Heart right ventricle (tissue), 16 donors: Measurements from ENCODE around the gene PSME4. TPM values are rescaled to one million over a fixed set of nuclear protein-coding genes. Genes with fewer than 3 reads are reported as not detected.
A peak's percentile ranks its signal among the peaks of the same experiment; 100 is the strongest.
"Not testable (repeated sequence)": the region's sequence is repeated elsewhere in the genome, so short reads cannot be mapped to it uniquely, and the experiment has no call there.

Experiments
- ATAC-seq, 8 donors: fragments of 200-7000 bp; cut with Tn5 transposase; one replicate each; pipeline ENCODE4 v1.9.1; 2020; ENCODE audit warnings: mild to moderate bottlenecking in 8 of 8, moderate library complexity in 8 of 8, moderate number of reproducible peaks in 1 of 8
- DNase-seq, 2 donors: peaks; one replicate each; pipeline ENCODE4 v3.0.0-alpha.2; 2020
- H3K27ac ChIP-seq, 10 donors: fragments of 200-600 bp; sonication (generic) in 2 of 10; one replicate each; pipeline versions ENCODE4 v1.5.0 to v1.8.0; 2020 to 2022; ENCODE audit warnings: mild to moderate bottlenecking in 3 of 10
- H3K27me3 ChIP-seq, 7 donors: fragments of 200-600 bp; one replicate each; pipeline ENCODE4 v1.8.0; 2021 to 2022; ENCODE audit warnings: mild to moderate bottlenecking in 2 of 7
- H3K36me3 ChIP-seq, 9 donors: fragments of 200-600 bp; sonication (generic) in 1 of 9; one replicate each; pipeline versions ENCODE4 v1.5.0 to v1.8.0; 2020 to 2022; ENCODE audit warnings: mild to moderate bottlenecking in 2 of 9
- H3K4me1 ChIP-seq, 9 donors: fragments of 200-600 bp; sonication (generic) in 1 of 9; one replicate each; pipeline versions ENCODE4 v1.5.0 to v1.8.0; 2020 to 2022; ENCODE audit warnings: mild to moderate bottlenecking in 4 of 9
- H3K4me3 ChIP-seq, 10 donors: fragments of 200-600 bp; sonication (generic) in 2 of 10; one replicate each; pipeline versions ENCODE4 v1.5.0 to v1.8.0; 2020 to 2022; ENCODE audit warnings: mild to moderate bottlenecking in 7 of 10, moderate library complexity in 2 of 10
- H3K9me3 ChIP-seq, 11 donors: fragments of 200-600 bp in 10 of 11; sonication (generic) in 2 of 11; one replicate each; pipeline versions ENCODE4 v1.5.0 to v1.8.0; 2013 to 2022; ENCODE audit warnings: mild to moderate bottlenecking in 2 of 11, control low read depth in 1 of 11, moderate library complexity in 1 of 11
- WGBS, 2 donors: extraction: QIAGEN DNeasy Blood & Tissue Kit; methylation state at CpG; one replicate each; pipeline ENCODE4 v1.1.7; 2013; ENCODE audit warnings: inconsistent platforms in 1 of 2; 5-methylcytosine and 5-hydroxymethylcytosine counted together
- intact Hi-C, 10 donors: fragments of 100-400 bp; cut with DNase I; formaldehyde crosslinking; loops; one replicate each; pipeline versions ENCODE4 v1.11.1 to v1.14.2; 2022
- polyA plus RNA-seq, 2 donors: library from polyadenylated mRNA; stranded (reverse); fragments of 200-250 nt; gene quantifications; one replicate each; pipeline ENCODE4 v1.2.3, GENCODE V29; 2013
- total RNA-seq, 10 donors: library from RNA; stranded (reverse); fragmentation: NEBNext Ultra II Directional in 3 of 10; extraction: Animal tissue kit (Norgen Biotek cat#: 25700) in 3 of 10; gene quantifications; one replicate each; pipeline versions ENCODE4 v1.2.1 to v1.2.4, GENCODE V29; 2021 to 2023
- TF ChIP-seq, protein P1 (sequence below), 9 donors: fragments of 200-600 bp; sonication (generic) in 2 of 9; IDR thresholded peaks; one replicate each; pipeline versions ENCODE4 v1.5.0 to v1.8.0; 2021 to 2022; ENCODE audit warnings: antibody characterized with exemption in 9 of 9, mild to moderate bottlenecking in 5 of 9, moderate library complexity in 1 of 9
- donor health status: Arrhythmogenic right ventricular cardiomyopathy.
- donor health status: ischemic (EF 13 %, LVEDD 7.1; RV severe dilation, severe dysfunction).
- donor health status: healthy with polysubstance abuse.
- donor health status: DM: no; HTN: yes; CAD: no.
- donor health status: DM: no; HTN: no; CAD: no.
- donor health status: ischemic (EF 25% LVEDD 6.9; RV normal size, moderate dysfunction).
- donor health status: ischemic (EF 25% LVEDD 5.7; RV mildly dilated, moderate dysfunction).
- donor health status: healthy.
- donor health status: DM: yes; HTN: yes; CAD: no.
- donor health status: Ischemic cardiomyopathy.
- donor health status: ischemic (EF 35%, LVEDD 5.7; RV mildly dilated, moderate dysfunction).
- donor health status: nonischemic (EF 11% LVEDD 7.7; RV severe dilation, severe dysfunction).
- donor health status: DM: yes; HTN: yes; CAD: no.
- donor health status: PGD.
- donor health status: ischemic (EF 29% LVEDD 5.4; RV normal size, mild dysfunction).
- donor health status: nonischemic (EF 23%, LVEDD 6.1; RV moderate dilation, normal function).

The PSME4 gene
- total and polyA plus RNA-seq, 12 donors, result 36.1 to 77.8 (median 65.6) TPM

GRCh38 chr2:53842891-53843290, 127.9 kb downstream of the PSME4 start:
- H3K4me1 ChIP-seq, result peaks cover 0 to 5% (median 0%) of the 10 kb centered on the region in 9 donors
- no peaks in the 10 kb centered on the region for H3K27me3 ChIP-seq
- intact Hi-C loops, result no loop called here
- H3K4me3 ChIP-seq, result no peak overlapping the region
- ATAC-seq, result no peak
- peaks cover 0 to 5% (median 0%) of the 10 kb centered on the region in 9 donors for H3K36me3 ChIP-seq
- 55 to 58% methylated on average over 3 of the region's 3 CpGs for WGBS, 2 donors
- no peak for DNase-seq
- TF ChIP-seq, protein P1, sequence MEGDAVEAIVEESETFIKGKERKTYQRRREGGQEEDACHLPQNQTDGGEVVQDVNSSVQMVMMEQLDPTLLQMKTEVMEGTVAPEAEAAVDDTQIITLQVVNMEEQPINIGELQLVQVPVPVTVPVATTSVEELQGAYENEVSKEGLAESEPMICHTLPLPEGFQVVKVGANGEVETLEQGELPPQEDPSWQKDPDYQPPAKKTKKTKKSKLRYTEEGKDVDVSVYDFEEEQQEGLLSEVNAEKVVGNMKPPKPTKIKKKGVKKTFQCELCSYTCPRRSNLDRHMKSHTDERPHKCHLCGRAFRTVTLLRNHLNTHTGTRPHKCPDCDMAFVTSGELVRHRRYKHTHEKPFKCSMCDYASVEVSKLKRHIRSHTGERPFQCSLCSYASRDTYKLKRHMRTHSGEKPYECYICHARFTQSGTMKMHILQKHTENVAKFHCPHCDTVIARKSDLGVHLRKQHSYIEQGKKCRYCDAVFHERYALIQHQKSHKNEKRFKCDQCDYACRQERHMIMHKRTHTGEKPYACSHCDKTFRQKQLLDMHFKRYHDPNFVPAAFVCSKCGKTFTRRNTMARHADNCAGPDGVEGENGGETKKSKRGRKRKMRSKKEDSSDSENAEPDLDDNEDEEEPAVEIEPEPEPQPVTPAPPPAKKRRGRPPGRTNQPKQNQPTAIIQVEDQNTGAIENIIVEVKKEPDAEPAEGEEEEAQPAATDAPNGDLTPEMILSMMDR (IDR thresholded peaks at IDR 0.05), result no peak
- no peak overlapping the region for H3K27ac ChIP-seq
- peaks cover 0 to 6% (median 0%) of the 10 kb centered on the region in 11 donors for H3K9me3 ChIP-seq

DNA sequence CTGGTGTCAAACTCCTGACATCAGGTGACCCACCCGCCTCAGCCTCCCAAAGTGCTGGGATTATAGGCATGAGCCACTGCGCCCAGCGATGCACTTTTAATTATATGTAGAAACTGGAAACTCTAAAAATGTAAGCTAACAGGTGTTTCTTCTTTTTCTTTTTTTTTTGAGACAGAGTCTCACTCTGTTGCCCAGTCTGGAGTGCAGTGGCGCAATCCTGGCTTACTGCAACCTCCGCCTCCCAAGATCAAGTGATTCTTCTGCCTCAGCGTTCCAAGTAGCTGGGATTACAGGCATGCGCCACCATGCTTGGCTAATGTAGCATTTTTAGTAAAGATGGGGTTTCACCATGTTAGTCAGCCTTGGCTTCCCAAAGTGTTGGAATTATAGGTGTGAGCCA, 129.1 kb downstream of the PSME4 start:
- 97 to 99% methylated on average over 7 of the region's 7 CpGs for WGBS, 2 donors
- H3K27ac ChIP-seq, intact Hi-C loops, ATAC-seq, DNase-seq, H3K36me3 ChIP-seq, H3K9me3 ChIP-seq, H3K4me3 ChIP-seq, H3K4me1 ChIP-seq, H3K27me3 ChIP-seq: not testable (repeated sequence)

- 43 to 74% methylated on average over 1 of the region's 1 CpG for WGBS, 2 donors
- ATAC-seq, result no peak
- Histone ChIP-seq H3K4me3 (no peak overlapping the region), H3K36me3 (peaks cover 0 to 7% (median 0%) of the 10 kb centered on the region in 9 donors), H3K27ac (no peak overlapping the region), H3K9me3 (peaks cover 0 to 6% (median 0%) of the 10 kb centered on the region in 11 donors), H3K27me3 (no peaks in the 10 kb centered on the region), H3K4me1 (peaks cover 0 to 5% (median 0%) of the 10 kb centered on the region in 9 donors)
- TF ChIP-seq, protein P1 (IDR thresholded peaks at IDR 0.05), result no peak
- DNase-seq, result no peak
- intact Hi-C loops, result no loop called here
Observed at GRCh38 chr2:53840580-53840979, 130.2 kb downstream of the PSME4 start.

DNA sequence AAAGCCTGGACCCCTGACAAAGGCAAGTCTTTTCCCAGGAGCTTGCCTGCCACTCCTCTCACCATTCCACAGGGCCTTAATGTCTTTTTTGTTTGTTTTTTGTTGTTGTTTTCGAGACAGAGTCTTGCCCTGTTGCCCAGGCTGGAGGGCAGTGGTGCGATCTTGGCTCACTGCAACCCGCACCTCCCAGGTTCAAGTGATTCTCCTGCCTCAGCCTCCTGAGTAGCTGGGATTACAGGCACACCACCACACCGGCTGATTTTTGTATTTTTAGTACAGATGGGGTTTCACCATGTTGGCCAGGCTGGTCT, 140.9 kb downstream of the PSME4 start:
- WGBS, 2 donors, result 85 to 97% methylated on average over 4 of the region's 4 CpGs
- peaks cover 0 to 18% (median 0%) of the 10 kb centered on the region in 9 donors for H3K36me3 ChIP-seq
- ATAC-seq, DNase-seq, intact Hi-C loops, H3K27me3 ChIP-seq, H3K4me3 ChIP-seq, H3K9me3 ChIP-seq: not testable (repeated sequence)
- peak overlapping the region in 6 of 10 donors; percentile 0 to 76 (median 38) for H3K27ac ChIP-seq
- H3K4me1 ChIP-seq, result peaks cover 0 to 25% (median 20%) of the 10 kb centered on the region in 9 donors

- Histone ChIP-seq H3K4me3 (no peak overlapping the region), H3K27ac (peak overlapping the region in 6 of 10 donors; percentile 0 to 76 (median 38)), H3K27me3 (no peaks in the 10 kb centered on the region), H3K36me3 (peaks cover 0 to 18% (median 0%) of the 10 kb centered on the region in 9 donors), H3K4me1 (peaks cover 0 to 25% (median 20%) of the 10 kb centered on the region in 9 donors), H3K9me3 (peaks cover 0 to 9% (median 0%) of the 10 kb centered on the region in 11 donors)
- TF ChIP-seq, protein P1 (IDR thresholded peaks at IDR 0.05), result no peak
- DNase-seq (peak; percentile 35 to 56), ATAC-seq (peak in 7 of 8 donors; percentile 28 to 78 (median 57))
- WGBS, 2 donors, result 66 to 78% methylated on average over 11 of the region's 11 CpGs
- intact Hi-C loops, result no loop called here
Observed at GRCh38 chr2:53829273-53829979, 141.4 kb downstream of the PSME4 start.
